ENCODE results near the gene FGF22. TPM values are rescaled to one million over a fixed set of nuclear protein-coding genes. Genes with fewer than 3 reads are reported as not detected.

FGF22 gene
- polyA plus RNA-seq, 3 donors = not detected

DNA sequence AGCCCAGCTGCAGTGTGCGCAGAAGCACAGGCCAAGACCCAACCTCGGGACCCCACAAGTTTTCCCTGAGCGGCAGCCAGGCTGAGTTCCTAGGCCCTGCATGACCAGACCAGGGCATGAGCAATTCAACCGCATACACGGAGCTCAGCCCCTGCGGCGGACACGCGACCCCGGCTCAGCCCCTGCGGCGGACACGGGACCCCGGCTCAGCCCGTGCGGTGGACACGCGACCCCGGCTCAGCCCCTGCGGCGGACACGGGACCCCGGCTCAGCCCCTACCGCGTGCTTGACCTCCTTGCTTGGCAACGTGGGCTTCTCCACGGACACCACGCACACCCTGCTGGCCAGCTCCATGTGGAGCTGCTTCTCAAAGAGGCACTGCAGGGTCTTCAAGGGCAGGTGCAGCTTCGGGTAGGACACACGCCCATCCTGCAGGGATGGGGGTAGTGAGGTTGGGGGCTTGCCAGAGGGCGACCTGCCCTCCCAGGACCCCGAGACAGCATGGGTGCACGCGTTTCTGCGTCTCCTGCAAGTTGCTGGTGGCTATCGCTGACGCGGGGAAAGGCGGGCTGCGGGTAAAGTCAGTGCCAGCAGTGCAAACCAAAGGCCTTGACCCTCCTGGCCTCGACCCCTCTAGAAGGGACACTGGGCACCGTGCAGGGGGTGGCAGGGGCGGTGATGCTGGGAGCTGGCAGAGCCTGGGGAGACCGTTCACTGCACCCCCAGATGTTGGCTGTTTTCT, 16.3 kb upstream of the FGF22 start:
- intact Hi-C loops (cut with micrococcal nuclease) = no loop called here
- TF ChIP-seq, protein P1, sequence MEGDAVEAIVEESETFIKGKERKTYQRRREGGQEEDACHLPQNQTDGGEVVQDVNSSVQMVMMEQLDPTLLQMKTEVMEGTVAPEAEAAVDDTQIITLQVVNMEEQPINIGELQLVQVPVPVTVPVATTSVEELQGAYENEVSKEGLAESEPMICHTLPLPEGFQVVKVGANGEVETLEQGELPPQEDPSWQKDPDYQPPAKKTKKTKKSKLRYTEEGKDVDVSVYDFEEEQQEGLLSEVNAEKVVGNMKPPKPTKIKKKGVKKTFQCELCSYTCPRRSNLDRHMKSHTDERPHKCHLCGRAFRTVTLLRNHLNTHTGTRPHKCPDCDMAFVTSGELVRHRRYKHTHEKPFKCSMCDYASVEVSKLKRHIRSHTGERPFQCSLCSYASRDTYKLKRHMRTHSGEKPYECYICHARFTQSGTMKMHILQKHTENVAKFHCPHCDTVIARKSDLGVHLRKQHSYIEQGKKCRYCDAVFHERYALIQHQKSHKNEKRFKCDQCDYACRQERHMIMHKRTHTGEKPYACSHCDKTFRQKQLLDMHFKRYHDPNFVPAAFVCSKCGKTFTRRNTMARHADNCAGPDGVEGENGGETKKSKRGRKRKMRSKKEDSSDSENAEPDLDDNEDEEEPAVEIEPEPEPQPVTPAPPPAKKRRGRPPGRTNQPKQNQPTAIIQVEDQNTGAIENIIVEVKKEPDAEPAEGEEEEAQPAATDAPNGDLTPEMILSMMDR (IDR thresholded peaks at IDR 0.05) = no peak
- no peak overlapping the region for H2AFZ ChIP-seq (ENCODE audit: insufficient read depth, low read depth, low read length, poor library complexity, severe bottlenecking)
- no peak overlapping the region for H3K27ac Mint-ChIP-seq
- H3K4me3 ChIP-seq (replicated peaks in 1 of 3; ENCODE audit: low read depth in 2 of 3, low read length in 3 of 3) = no peak overlapping the region
- no peaks in the 10 kb centered on the region for H3K4me1 Mint-ChIP-seq
- H4K20me1 ChIP-seq (ENCODE audit: insufficient read depth, low read length) = peaks cover 2% of the 10 kb centered on the region
- no peaks in the 10 kb centered on the region for H3K9me3 ChIP-seq (replicated peaks in 1 of 2; ENCODE audit: control insufficient read depth in 1 of 2, insufficient read depth in 1 of 2, low read length in 2 of 2)
- no peak overlapping the region for H3K4me2 ChIP-seq (replicated peaks; ENCODE audit: extremely low read depth, low read length, poor library complexity, severe bottlenecking)
- peaks cover 38 to 67% of the 10 kb centered on the region in 2 donors for H3K36me3 Mint-ChIP-seq
- H3K9me3 Mint-ChIP-seq = peaks cover 0 to 19% (median 0%) of the 10 kb centered on the region in 7 donors
- H3K4me3 Mint-ChIP-seq = no peak overlapping the region
- H3K9ac ChIP-seq (ENCODE audit: insufficient read depth, low read length, poor library complexity, severe bottlenecking) = no peak overlapping the region
- WGBS (ENCODE audit: insufficient coverage) = 98% methylated on average over 43 of the region's 44 CpGs
- peaks cover 47 to 70% of the 10 kb centered on the region in 2 donors for H3K36me3 ChIP-seq (replicated peaks in 1 of 2; ENCODE audit: control insufficient read depth in 1 of 2, insufficient read depth in 2 of 2, low read length in 2 of 2)
- no peaks in the 10 kb centered on the region for H3K79me2 ChIP-seq (ENCODE audit: insufficient read depth, low read length)
- H3K27me3 Mint-ChIP-seq (ENCODE audit: low read depth in 3 of 3) = peaks cover 0 to 2% (median 0%) of the 10 kb centered on the region in 3 donors
- no peak for DNase-seq
- H3K27ac ChIP-seq (ENCODE audit: low read depth in 1 of 2, low read length in 2 of 2) = no peak overlapping the region
- H3K4me1 ChIP-seq (ENCODE audit: control insufficient read depth in 1 of 2, insufficient read depth in 2 of 2, low read length in 2 of 2) = no peaks in the 10 kb centered on the region
- H3K27me3 ChIP-seq (ENCODE audit: control insufficient read depth in 2 of 2, insufficient read depth in 2 of 2, low read length in 2 of 2) = no peaks in the 10 kb centered on the region

DNA sequence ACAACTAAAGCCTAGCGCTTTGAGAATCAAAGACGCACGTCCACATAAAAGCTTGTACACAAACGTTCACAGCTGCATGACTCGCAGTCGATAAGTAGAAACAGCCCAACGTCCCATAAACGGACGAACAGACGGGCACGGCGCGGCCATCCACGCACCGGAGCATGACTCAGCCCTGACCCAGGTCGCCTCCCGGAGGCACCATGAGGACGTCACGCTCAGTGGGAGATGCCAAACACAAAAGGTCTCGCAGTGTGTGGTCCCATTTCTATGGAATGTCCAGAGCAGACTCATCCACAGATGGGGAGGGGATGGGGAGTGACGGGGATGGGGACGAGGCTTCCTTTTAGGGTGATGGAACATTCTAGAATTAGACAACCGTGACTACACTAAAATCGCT, 15.7 kb upstream of the FGF22 start:
- Histone ChIP-seq H3K4me3 (replicated peaks in 1 of 3; ENCODE audit: low read depth in 2 of 3, low read length in 3 of 3) (no peak overlapping the region), H3K9ac (ENCODE audit: insufficient read depth, low read length, poor library complexity, severe bottlenecking) (no peak overlapping the region), H2AFZ (ENCODE audit: insufficient read depth, low read depth, low read length, poor library complexity, severe bottlenecking) (no peak overlapping the region), H3K9me3 (replicated peaks in 1 of 2; ENCODE audit: control insufficient read depth in 1 of 2, insufficient read depth in 1 of 2, low read length in 2 of 2) (no peaks in the 10 kb centered on the region), H4K20me1 (ENCODE audit: insufficient read depth, low read length) (peaks cover 3% of the 10 kb centered on the region), H3K27ac (ENCODE audit: low read depth in 1 of 2, low read length in 2 of 2) (no peak overlapping the region), H3K79me2 (ENCODE audit: insufficient read depth, low read length) (no peaks in the 10 kb centered on the region), H3K36me3 (replicated peaks in 1 of 2; ENCODE audit: control insufficient read depth in 1 of 2, insufficient read depth in 2 of 2, low read length in 2 of 2) (peaks cover 43 to 70% of the 10 kb centered on the region in 2 donors), H3K27me3 (ENCODE audit: control insufficient read depth in 2 of 2, insufficient read depth in 2 of 2, low read length in 2 of 2) (no peaks in the 10 kb centered on the region), H3K4me1 (ENCODE audit: control insufficient read depth in 1 of 2, insufficient read depth in 2 of 2, low read length in 2 of 2) (no peaks in the 10 kb centered on the region), H3K4me2 (replicated peaks; ENCODE audit: extremely low read depth, low read length, poor library complexity, severe bottlenecking) (no peak overlapping the region)
- H3K4me3 Mint-ChIP-seq = no peak overlapping the region
- H3K4me1 Mint-ChIP-seq = no peaks in the 10 kb centered on the region
- 95% methylated on average over 19 of the region's 24 CpGs for WGBS (ENCODE audit: insufficient coverage)
- TF ChIP-seq, protein P1 (IDR thresholded peaks at IDR 0.05) = no peak
- H3K9me3 Mint-ChIP-seq = peaks cover 0 to 16% (median 0%) of the 10 kb centered on the region in 7 donors
- no peak overlapping the region for H3K27ac Mint-ChIP-seq
- intact Hi-C loops (cut with micrococcal nuclease) = no loop called here
- peaks cover 36 to 67% of the 10 kb centered on the region in 2 donors for H3K36me3 Mint-ChIP-seq
- DNase-seq = no peak
- H3K27me3 Mint-ChIP-seq (ENCODE audit: low read depth in 3 of 3) = no peaks in the 10 kb centered on the region

Data from CD14-positive monocyte (primary cell).